Measurements from ENCODE around the gene CYBA. TPM values are rescaled to one million over a fixed set of nuclear protein-coding genes. Genes with fewer than 3 reads are reported as not detected.

The CYBA gene
- total RNA-seq, 2 donors from 2014 or later = 169 to 295 TPM

- TF ChIP-seq CTCF (IDR thresholded peaks at IDR 0.05) = no peak
- Histone ChIP-seq H3K36me3 (peaks cover 11% of the 10 kb centered on the region), H3K27ac (no peak overlapping the region), H3K4me1 (ENCODE audit: control insufficient read depth in 1 of 2, low read depth in 2 of 2) (no peaks in the 10 kb centered on the region), H3K4me3 (no peak overlapping the region), H3K9me3 (no peaks in the 10 kb centered on the region), H3K27me3 (replicated peaks; ENCODE audit: insufficient read depth) (no peaks in the 10 kb centered on the region)
- ATAC-seq (ENCODE audit: insufficient number of reproducible peaks, low FRiP score, low read depth) = no peak
- DNase-seq (ENCODE audit: low spot score) = no peak
These were observed 42.7 kb upstream of the CYBA start for GRCh38 chr16:88693420-88694177.

DNA sequence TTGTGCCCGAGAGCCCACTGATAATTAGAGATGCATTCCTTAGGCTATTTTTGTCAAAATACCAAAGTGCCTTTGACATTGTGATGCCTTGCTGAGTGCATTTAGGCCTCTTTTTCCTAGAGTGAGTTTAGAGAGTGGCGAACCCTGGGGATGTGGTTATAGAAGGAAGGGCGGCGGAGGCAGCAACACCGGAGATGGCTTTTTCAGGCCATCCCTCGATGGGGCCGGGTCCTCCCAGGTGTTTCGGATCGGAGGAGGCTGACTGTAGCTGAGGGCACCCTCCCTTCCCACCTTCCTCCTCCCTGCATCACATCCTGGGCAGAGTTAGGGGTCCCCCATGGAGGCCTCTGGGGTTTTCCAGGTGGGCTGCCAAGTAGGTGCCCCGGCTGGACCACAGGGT is 42.0 kb upstream of the CYBA start:
- no peaks in the 10 kb centered on the region for H3K9me3 ChIP-seq
- DNase-seq (ENCODE audit: low spot score) = no peak
- H3K27me3 ChIP-seq (replicated peaks; ENCODE audit: insufficient read depth) = no peaks in the 10 kb centered on the region
- ATAC-seq (ENCODE audit: insufficient number of reproducible peaks, low FRiP score, low read depth) = no peak
- peaks cover 5% of the 10 kb centered on the region for H3K36me3 ChIP-seq
- H3K4me1 ChIP-seq (ENCODE audit: control insufficient read depth in 1 of 2, low read depth in 2 of 2) = no peaks in the 10 kb centered on the region
- no peak overlapping the region for H3K4me3 ChIP-seq
- no peak for TF ChIP-seq CTCF (IDR thresholded peaks at IDR 0.05)
- no peak overlapping the region for H3K27ac ChIP-seq

DNA sequence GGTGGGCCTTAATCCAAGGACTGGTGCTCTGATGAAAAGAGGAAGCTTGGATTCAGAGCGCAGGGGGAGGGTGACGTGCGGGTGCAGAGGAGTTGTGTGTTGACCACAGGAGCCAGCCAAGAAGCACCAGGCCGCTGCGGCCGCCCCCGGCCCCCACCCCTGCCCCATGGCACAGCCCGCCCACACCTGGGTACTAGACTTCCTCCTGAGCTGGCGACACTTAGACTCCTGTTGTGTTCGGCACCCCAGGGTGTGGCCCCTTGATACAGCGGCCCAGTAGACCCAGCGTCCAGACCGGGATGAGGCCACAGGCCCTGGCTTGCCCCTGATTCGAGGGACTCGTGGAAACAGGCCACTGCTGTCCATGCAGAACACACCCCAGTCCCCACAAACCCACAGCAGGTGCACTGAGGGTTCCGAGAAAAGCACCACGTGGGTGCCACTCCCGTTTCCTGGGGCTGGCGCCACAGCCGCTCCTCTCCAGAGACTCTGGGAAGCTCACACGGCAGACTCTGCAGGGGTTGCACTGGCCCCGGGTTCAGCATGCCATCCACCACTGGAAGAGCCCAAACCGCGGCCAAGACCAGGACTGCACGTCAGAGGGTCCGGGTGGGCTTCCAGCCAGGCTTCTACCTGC is 41.2 kb upstream of the CYBA start:
- TF ChIP-seq CTCF (IDR thresholded peaks at IDR 0.05) = no peak
- Histone ChIP-seq H3K36me3 (no peaks in the 10 kb centered on the region), H3K4me3 (no peak overlapping the region), H3K4me1 (ENCODE audit: control insufficient read depth in 1 of 2, low read depth in 2 of 2) (no peaks in the 10 kb centered on the region), H3K27ac (no peak overlapping the region), H3K9me3 (no peaks in the 10 kb centered on the region), H3K27me3 (replicated peaks; ENCODE audit: insufficient read depth) (no peaks in the 10 kb centered on the region)
- DNase-seq (ENCODE audit: low spot score) (no peak), ATAC-seq (ENCODE audit: insufficient number of reproducible peaks, low FRiP score, low read depth) (no peak)

- no peak overlapping the region for H3K27ac ChIP-seq
- no peak for DNase-seq (ENCODE audit: low spot score)
- H3K4me3 ChIP-seq = no peak overlapping the region
- H3K9me3 ChIP-seq = no peaks in the 10 kb centered on the region
- no peak for TF ChIP-seq CTCF (IDR thresholded peaks at IDR 0.05)
- no peaks in the 10 kb centered on the region for H3K36me3 ChIP-seq
- H3K27me3 ChIP-seq (replicated peaks; ENCODE audit: insufficient read depth) = no peaks in the 10 kb centered on the region
- peaks cover 4 to 6% of the 10 kb centered on the region in 2 donors for H3K4me1 ChIP-seq (ENCODE audit: control insufficient read depth in 1 of 2, low read depth in 2 of 2)
- ATAC-seq (ENCODE audit: insufficient number of reproducible peaks, low FRiP score, low read depth) = no peak
These were observed 40.4 kb upstream of the CYBA start for GRCh38 chr16:88691129-88691813.
